Measurements from ENCODE around the gene SGK1. TPM values are rescaled to one million over a fixed set of nuclear protein-coding genes. Genes with fewer than 3 reads are reported as not detected.
"Not testable (repeated sequence)": the region's sequence is repeated elsewhere in the genome, so short reads cannot be mapped to it uniquely, and the experiment has no call there.

Gene SGK1
- total and polyA plus RNA-seq, 10 of the 15 experiments (the other 5 are each of a cell fraction or from before 2014, with no cell fraction given), result 0.62 to 5.1 (median 2.9) TPM

GRCh38 chr6:134181726-134182125 lies 136.2 kb downstream of the SGK1 start:
- in situ Hi-C loops (cut with MboI); H3K27ac ChIP-seq (ENCODE audit: control insufficient read depth, insufficient read depth); RAD21 ChIA-PET (ENCODE audit: unreplicated experiment); H3K9me3 ChIP-seq (replicated peaks; ENCODE audit: control insufficient read depth, insufficient read depth, low read length); ATAC-seq; H3K4me2 ChIP-seq (ENCODE audit: control insufficient read depth, insufficient read depth); BruUV-seq (replicated peaks); POLR2A ChIA-PET; H3K4me1 ChIP-seq (ENCODE audit: control insufficient read depth, insufficient read depth, low read length); H4K20me1 ChIP-seq (ENCODE audit: control insufficient read depth, insufficient read depth); H3K9ac ChIP-seq (ENCODE audit: control insufficient read depth, insufficient read depth, low read length); H3K27me3 ChIP-seq (replicated peaks in 1 of 2; ENCODE audit: control insufficient read depth in 2 of 2, insufficient read depth in 2 of 2, low read length in 1 of 2); H3K4me3 ChIP-seq; H3K36me3 ChIP-seq (ENCODE audit: control insufficient read depth in 2 of 2, insufficient read depth in 2 of 2, low read length in 1 of 2); DNase-seq (ENCODE audit: low read depth, low spot score); H3K79me2 ChIP-seq (ENCODE audit: control insufficient read depth, insufficient read depth, low read length); FAIRE-seq; H2AFZ ChIP-seq (ENCODE audit: control insufficient read depth, low read depth, low read length); intact Hi-C loops (cut with micrococcal nuclease; ENCODE audit: unreplicated experiment): not testable (repeated sequence)
- ChIA-PET CTCF (interaction anchor here (1.3 to 9.1 kb wide), 2 partner anchors 14 to 458 kb away, joined by 4 to 133 read pairs; no protein-coding TSS in a partner anchor), SMC1A (ENCODE audit: uncharacterized antibody, unreplicated experiment) (interaction anchor here (6.2 kb wide), 1 partner anchor 460 kb away, joined by 52 read pairs; no protein-coding TSS in a partner anchor)
- 74% methylated on average over 5 of the region's 5 CpGs for WGBS (ENCODE audit: insufficient coverage, insufficient replicate concordance, low lambda C conversion rate, missing lambda C conversion rate)

- CTCF ChIA-PET, result interaction anchor here (0.5 to 9.1 kb wide), 4 partner anchors 14 to 459 kb away, joined by 3 to 133 read pairs (median 4); no protein-coding TSS in a partner anchor
- WGBS (ENCODE audit: insufficient coverage, insufficient replicate concordance, low lambda C conversion rate, missing lambda C conversion rate), result 74% methylated on average over 8 of the region's 8 CpGs
- FAIRE-seq, result not testable (repeated sequence)
Observed at GRCh38 chr6:134181251-134181650, 136.7 kb downstream of the SGK1 start.

GRCh38 chr6:134180540-134180939 lies 137.4 kb downstream of the SGK1 start:
- WGBS (ENCODE audit: insufficient coverage, insufficient replicate concordance, low lambda C conversion rate, missing lambda C conversion rate), result 93% methylated on average over 4 of the region's 4 CpGs
- H3K9me3 ChIP-seq (replicated peaks; ENCODE audit: control insufficient read depth, insufficient read depth, low read length); H3K4me2 ChIP-seq (ENCODE audit: control insufficient read depth, insufficient read depth); intact Hi-C loops (cut with micrococcal nuclease; ENCODE audit: unreplicated experiment); ATAC-seq; DNase-seq (ENCODE audit: low read depth, low spot score); in situ Hi-C loops (cut with MboI); H4K20me1 ChIP-seq (ENCODE audit: control insufficient read depth, insufficient read depth); H2AFZ ChIP-seq (ENCODE audit: control insufficient read depth, low read depth, low read length); H3K36me3 ChIP-seq (ENCODE audit: control insufficient read depth in 2 of 2, insufficient read depth in 2 of 2, low read length in 1 of 2); FAIRE-seq; H3K79me2 ChIP-seq (ENCODE audit: control insufficient read depth, insufficient read depth, low read length); BruUV-seq (replicated peaks); H3K27me3 ChIP-seq (replicated peaks in 1 of 2; ENCODE audit: control insufficient read depth in 2 of 2, insufficient read depth in 2 of 2, low read length in 1 of 2); POLR2A ChIA-PET; H3K27ac ChIP-seq (ENCODE audit: control insufficient read depth, insufficient read depth); H3K9ac ChIP-seq (ENCODE audit: control insufficient read depth, insufficient read depth, low read length); H3K4me1 ChIP-seq (ENCODE audit: control insufficient read depth, insufficient read depth, low read length); H3K4me3 ChIP-seq: not testable (repeated sequence)
- RAD21 ChIA-PET (ENCODE audit: unreplicated experiment), result interaction anchor here (0.6 to 4.6 kb wide), 3 partner anchors 193 to 1002 kb away, joined by 3 to 41 read pairs (median 4); no protein-coding TSS in a partner anchor
- CTCF ChIA-PET, result interaction anchor here (0.5 to 9.1 kb wide), 5 partner anchors 12 to 460 kb away, joined by 3 to 133 read pairs (median 3); no protein-coding TSS in a partner anchor
- SMC1A ChIA-PET (ENCODE audit: uncharacterized antibody, unreplicated experiment), result interaction anchor here (0.5 to 6.2 kb wide), 7 partner anchors 15 to 461 kb away, joined by 3 to 52 read pairs (median 3); no protein-coding TSS in a partner anchor

More at GRCh38 chr6:134181251-134181650, 136.7 kb downstream of the SGK1 start:
- H3K4me3 ChIP-seq; DNase-seq (ENCODE audit: low read depth, low spot score); H3K36me3 ChIP-seq (ENCODE audit: control insufficient read depth in 2 of 2, insufficient read depth in 2 of 2, low read length in 1 of 2); H3K27ac ChIP-seq (ENCODE audit: control insufficient read depth, insufficient read depth); H3K9me3 ChIP-seq (replicated peaks; ENCODE audit: control insufficient read depth, insufficient read depth, low read length); in situ Hi-C loops (cut with MboI); POLR2A ChIA-PET; intact Hi-C loops (cut with micrococcal nuclease; ENCODE audit: unreplicated experiment); H3K79me2 ChIP-seq (ENCODE audit: control insufficient read depth, insufficient read depth, low read length); H3K4me1 ChIP-seq (ENCODE audit: control insufficient read depth, insufficient read depth, low read length); BruUV-seq (replicated peaks); H3K27me3 ChIP-seq (replicated peaks in 1 of 2; ENCODE audit: control insufficient read depth in 2 of 2, insufficient read depth in 2 of 2, low read length in 1 of 2); H3K9ac ChIP-seq (ENCODE audit: control insufficient read depth, insufficient read depth, low read length); H4K20me1 ChIP-seq (ENCODE audit: control insufficient read depth, insufficient read depth); ATAC-seq; H2AFZ ChIP-seq (ENCODE audit: control insufficient read depth, low read depth, low read length); H3K4me2 ChIP-seq (ENCODE audit: control insufficient read depth, insufficient read depth): not testable (repeated sequence)
- RAD21 ChIA-PET (ENCODE audit: unreplicated experiment), result interaction anchor here (0.6 kb wide), 1 partner anchor 1001 kb away, joined by 3 read pairs; no protein-coding TSS in a partner anchor
- SMC1A ChIA-PET (ENCODE audit: uncharacterized antibody, unreplicated experiment), result interaction anchor here (0.5 to 6.2 kb wide), 5 partner anchors 14 to 460 kb away, joined by 3 to 52 read pairs (median 3); no protein-coding TSS in a partner anchor
